Hepatocyte (in vitro differentiated cells): ENCODE measurements around the gene VN1R4. TPM values are rescaled to one million over a fixed set of nuclear protein-coding genes. Genes with fewer than 3 reads are reported as not detected.
"Not testable (repeated sequence)": the region's sequence is repeated elsewhere in the genome, so short reads cannot be mapped to it uniquely, and the experiment has no call there.

Experiments
- DNase-seq: peaks from one replicate; pipeline ENCODE4 v3.0.0-alpha.2; 2016; ENCODE audit warnings: low spot score
- H2AFZ ChIP-seq: fragments of 200-600 bp; sonication (generic); 2 replicates; pipeline ENCODE4 v1.6.0; 2016; ENCODE audit warnings: antibody characterized with exemption, mild to moderate bottlenecking
- H3K27ac ChIP-seq: fragments of 200-600 bp; sonication (generic); 2 replicates; pipeline ENCODE4 v1.5.1; 2016; ENCODE audit warnings: mild to moderate bottlenecking
- H3K27me3 ChIP-seq: fragments of 200-600 bp; sonication (generic); 2 replicates; pipeline ENCODE4 v1.6.1; 2016
- H3K36me3 ChIP-seq: fragments of 200-600 bp; sonication (generic); replicated peaks from 2 replicates; pipeline ENCODE4 v1.5.1; 2016; ENCODE audit warnings: low read depth; ENCODE audit not compliant: insufficient read depth
- H3K4me1 ChIP-seq: fragments of 200-600 bp; sonication (generic); 2 replicates; pipeline ENCODE4 v1.5.1; 2016; ENCODE audit warnings: mild to moderate bottlenecking, moderate library complexity; ENCODE audit not compliant: insufficient read depth
- H3K4me2 ChIP-seq: fragments of 200-600 bp; sonication (generic); 2 replicates; pipeline ENCODE4 v1.6.0; 2016
- H3K4me3 ChIP-seq: fragments of 200-600 bp; sonication (generic); 2 replicates; pipeline ENCODE4 v1.5.1; 2016; ENCODE audit warnings: mild to moderate bottlenecking
- H3K79me2 ChIP-seq: fragments of 200-600 bp; sonication (generic); 2 replicates; pipeline ENCODE4 v1.6.0; 2017; ENCODE audit warnings: mild to moderate bottlenecking
- H3K9me2 ChIP-seq: fragments of 200-600 bp; sonication (generic); replicated peaks from 2 replicates; pipeline ENCODE4 v1.6.0; 2017; ENCODE audit warnings: mild to moderate bottlenecking; ENCODE audit not compliant: insufficient read depth
- H3K9me3 ChIP-seq: fragments of 200-600 bp; sonication (generic); 2 replicates; pipeline ENCODE4 v1.5.1; 2016; ENCODE audit warnings: low read depth, mild to moderate bottlenecking
- H4K20me1 ChIP-seq: fragments of 200-600 bp; sonication (generic); 2 replicates; pipeline ENCODE4 v1.6.0; 2016; ENCODE audit warnings: mild to moderate bottlenecking; ENCODE audit not compliant: insufficient read depth, poor library complexity, severe bottlenecking
- EZH2 ChIP-seq: fragments of 200-600 bp; sonication (generic); IDR thresholded peaks from 2 replicates; pipeline ENCODE4 v1.6.1; 2016; ENCODE audit warnings: antibody characterized with exemption, mild to moderate bottlenecking, borderline replicate concordance
- EZH2phosphoT487 ChIP-seq: fragments of 200-600 bp; sonication (generic); IDR thresholded peaks from one replicate; pipeline ENCODE4 v1.6.1; 2018; ENCODE audit warnings: antibody characterized with exemption, mild to moderate bottlenecking, low read depth, moderate library complexity; ENCODE audit not compliant: unreplicated experiment, severe bottlenecking
- WGBS: methylation state at CpG from one replicate; pipeline ENCODE4 v1.1.6; 2016; ENCODE audit warnings: low lambda C conversion rate; ENCODE audit errors: missing lambda C conversion rate; 5-methylcytosine and 5-hydroxymethylcytosine counted together
- polyA plus RNA-seq: library from polyadenylated mRNA; unstranded; fragments of >200 nt; fragmentation: Nextera tagmentation; extraction: Ambion mirVana; gene quantifications from 2 replicates; pipeline ENCODE4 v1.2.1, GENCODE V29; 2016
- total RNA-seq: library from RNA; depleted of rRNA; stranded (reverse); fragments of >200 nt; gene quantifications from 2 replicates; pipeline ENCODE4 v1.2.3, GENCODE V29; 2014
- TF ChIP-seq, protein P1 (sequence below): fragments of 200-600 bp; sonication (generic); IDR thresholded peaks from 2 replicates; pipeline ENCODE4 v1.5.1; 2016; ENCODE audit warnings: antibody characterized with exemption, mild to moderate bottlenecking; ENCODE audit not compliant: poor library complexity

Gene VN1R4, protein sequence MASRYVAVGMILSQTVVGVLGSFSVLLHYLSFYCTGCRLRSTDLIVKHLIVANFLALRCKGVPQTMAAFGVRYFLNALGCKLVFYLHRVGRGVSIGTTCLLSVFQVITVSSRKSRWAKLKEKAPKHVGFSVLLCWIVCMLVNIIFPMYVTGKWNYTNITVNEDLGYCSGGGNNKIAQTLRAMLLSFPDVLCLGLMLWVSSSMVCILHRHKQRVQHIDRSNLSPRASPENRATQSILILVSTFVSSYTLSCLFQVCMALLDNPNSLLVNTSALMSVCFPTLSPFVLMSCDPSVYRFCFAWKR
- not detected in 2 replicates for total RNA-seq
- polyA plus RNA-seq: not detected in 2 replicates

- not testable (repeated sequence) for DNase-seq, H3K9me3 ChIP-seq, H3K79me2 ChIP-seq, H3K27me3 ChIP-seq, H3K4me3 ChIP-seq, H3K36me3 ChIP-seq, H3K27ac ChIP-seq, H3K9me2 ChIP-seq, H3K4me2 ChIP-seq, H4K20me1 ChIP-seq, H2AFZ ChIP-seq, H3K4me1 ChIP-seq
- WGBS: 89% methylated on average over 4 of the region's 5 CpGs
Measured at GRCh38 chr19:53267623-53268022, at the start of gene VN1R4. TSS of gene VN1R4 (minus strand) at chr19:53267723. CDS start at chr19:53267665, 58 bp downstream.

DNA sequence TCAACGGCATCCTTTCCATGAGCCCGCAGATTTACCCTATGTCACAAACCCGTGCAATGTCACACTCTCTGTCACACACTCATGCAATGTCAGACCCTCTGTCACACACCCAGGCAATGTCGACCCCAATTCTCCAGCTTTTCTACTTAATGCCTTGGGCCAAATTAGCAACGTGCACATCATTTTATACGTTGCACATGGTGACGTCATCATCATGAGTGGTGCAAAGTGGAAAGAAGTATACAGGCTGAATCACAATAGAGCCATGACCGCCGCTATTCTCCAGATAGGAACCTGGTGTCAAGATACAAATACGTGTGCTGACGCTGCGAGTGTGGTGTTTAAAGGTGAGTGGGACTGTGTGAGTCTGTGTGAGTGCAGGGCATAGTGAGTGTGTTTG lies 44.4 kb upstream of the VN1R4 start:
- H3K4me2 ChIP-seq: no peak overlapping the region
- no peaks in the 10 kb centered on the region for H4K20me1 ChIP-seq
- TF ChIP-seq, protein P1, sequence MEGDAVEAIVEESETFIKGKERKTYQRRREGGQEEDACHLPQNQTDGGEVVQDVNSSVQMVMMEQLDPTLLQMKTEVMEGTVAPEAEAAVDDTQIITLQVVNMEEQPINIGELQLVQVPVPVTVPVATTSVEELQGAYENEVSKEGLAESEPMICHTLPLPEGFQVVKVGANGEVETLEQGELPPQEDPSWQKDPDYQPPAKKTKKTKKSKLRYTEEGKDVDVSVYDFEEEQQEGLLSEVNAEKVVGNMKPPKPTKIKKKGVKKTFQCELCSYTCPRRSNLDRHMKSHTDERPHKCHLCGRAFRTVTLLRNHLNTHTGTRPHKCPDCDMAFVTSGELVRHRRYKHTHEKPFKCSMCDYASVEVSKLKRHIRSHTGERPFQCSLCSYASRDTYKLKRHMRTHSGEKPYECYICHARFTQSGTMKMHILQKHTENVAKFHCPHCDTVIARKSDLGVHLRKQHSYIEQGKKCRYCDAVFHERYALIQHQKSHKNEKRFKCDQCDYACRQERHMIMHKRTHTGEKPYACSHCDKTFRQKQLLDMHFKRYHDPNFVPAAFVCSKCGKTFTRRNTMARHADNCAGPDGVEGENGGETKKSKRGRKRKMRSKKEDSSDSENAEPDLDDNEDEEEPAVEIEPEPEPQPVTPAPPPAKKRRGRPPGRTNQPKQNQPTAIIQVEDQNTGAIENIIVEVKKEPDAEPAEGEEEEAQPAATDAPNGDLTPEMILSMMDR: no peak
- no peak for TF ChIP-seq EZH2
- no peak for TF ChIP-seq EZH2phosphoT487
- no peak for DNase-seq
- H2AFZ ChIP-seq: no peak overlapping the region
- no peaks in the 10 kb centered on the region for H3K36me3 ChIP-seq
- H3K9me2 ChIP-seq: no peaks in the 10 kb centered on the region
- no peaks in the 10 kb centered on the region for H3K9me3 ChIP-seq
- no peaks in the 10 kb centered on the region for H3K79me2 ChIP-seq
- no peaks in the 10 kb centered on the region for H3K4me1 ChIP-seq
- H3K27me3 ChIP-seq: no peaks in the 10 kb centered on the region
- H3K4me3 ChIP-seq: no peak overlapping the region
- H3K27ac ChIP-seq: no peak overlapping the region
- 77% methylated on average over 12 of the region's 12 CpGs for WGBS

- H2AFZ ChIP-seq: no peak overlapping the region
- TF ChIP-seq, protein P1: no peak
- TF ChIP-seq EZH2 (no peak), EZH2phosphoT487 (no peak)
- no peaks in the 10 kb centered on the region for H3K9me3 ChIP-seq
- H3K27ac ChIP-seq: no peak overlapping the region
- H3K27me3 ChIP-seq: no peaks in the 10 kb centered on the region
- no peaks in the 10 kb centered on the region for H3K9me2 ChIP-seq
- no peak for DNase-seq
- H3K4me3 ChIP-seq: no peak overlapping the region
- no peaks in the 10 kb centered on the region for H4K20me1 ChIP-seq
- H3K36me3 ChIP-seq: no peaks in the 10 kb centered on the region
- WGBS: 41% methylated on average over 11 of the region's 11 CpGs
- H3K4me2 ChIP-seq: no peak overlapping the region
- H3K79me2 ChIP-seq: no peaks in the 10 kb centered on the region
- no peaks in the 10 kb centered on the region for H3K4me1 ChIP-seq
Measured at GRCh38 chr19:53311044-53311443, 43.5 kb upstream of the VN1R4 start.

DNA sequence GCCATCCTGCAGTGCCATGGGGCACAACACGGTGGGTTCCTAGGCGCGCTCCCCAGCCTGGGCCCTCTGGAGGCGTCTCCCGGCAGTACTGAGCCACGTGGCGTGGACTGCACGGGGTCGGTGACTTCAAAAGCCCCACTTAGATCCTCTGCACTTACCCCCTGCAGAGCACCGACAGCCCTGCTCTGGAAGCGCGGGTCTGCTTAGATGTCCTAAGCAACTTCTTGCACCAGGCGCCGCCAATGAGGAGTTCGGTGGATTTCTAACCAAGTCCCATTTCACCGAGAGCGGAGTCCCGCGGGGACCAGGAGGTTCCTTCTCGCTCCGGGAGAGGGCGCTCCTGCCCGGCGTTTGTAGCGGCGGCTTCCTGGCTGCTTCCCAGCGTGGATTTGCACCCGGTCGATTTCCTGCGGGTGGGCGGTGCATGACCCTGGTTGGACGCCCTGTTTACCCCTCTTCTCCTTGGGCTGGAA lies 40.9 kb upstream of the VN1R4 start:
- WGBS: 19% methylated on average over 32 of the region's 32 CpGs
- H3K36me3 ChIP-seq: no peaks in the 10 kb centered on the region
- no peaks in the 10 kb centered on the region for H3K9me3 ChIP-seq
- no peaks in the 10 kb centered on the region for H3K27me3 ChIP-seq
- no peak overlapping the region for H3K4me3 ChIP-seq
- no peaks in the 10 kb centered on the region for H4K20me1 ChIP-seq
- H3K4me2 ChIP-seq: peak overlapping the region; percentile 72
- H3K4me1 ChIP-seq: no peaks in the 10 kb centered on the region
- no peaks in the 10 kb centered on the region for H3K9me2 ChIP-seq
- H3K79me2 ChIP-seq: no peaks in the 10 kb centered on the region
- peak; percentile 55 for DNase-seq
- H3K27ac ChIP-seq: no peak overlapping the region
- H2AFZ ChIP-seq: peak overlapping the region; percentile 78
- TF ChIP-seq, protein P1: peak; percentile 67
- TF ChIP-seq EZH2phosphoT487: no peak

- H3K9me3 ChIP-seq, H4K20me1 ChIP-seq, H3K36me3 ChIP-seq, DNase-seq, H3K27ac ChIP-seq, H3K4me1 ChIP-seq, H3K4me2 ChIP-seq, H3K4me3 ChIP-seq, H3K9me2 ChIP-seq, H2AFZ ChIP-seq, H3K79me2 ChIP-seq, H3K27me3 ChIP-seq: not testable (repeated sequence)
- WGBS: 63% methylated on average over 4 of the region's 8 CpGs
Measured at GRCh38 chr19:53301341-53301740, 33.8 kb upstream of the VN1R4 start.
